Jurkat, Clone E6-1 (cell line): ENCODE results near the gene RAPGEF4.

ENCODE experiments used
- DNase-seq: peaks from one replicate; pipeline ENCODE4 v3.0.0-alpha.2; 2011; ENCODE audit warnings: low read depth, low spot score
- H3K4me3 ChIP-seq: 2 replicates; pipeline ENCODE4 v1.5.1; 2011; ENCODE audit warnings: mild to moderate bottlenecking, low read length, control low read depth, moderate library complexity

The RAPGEF4 gene

DNA sequence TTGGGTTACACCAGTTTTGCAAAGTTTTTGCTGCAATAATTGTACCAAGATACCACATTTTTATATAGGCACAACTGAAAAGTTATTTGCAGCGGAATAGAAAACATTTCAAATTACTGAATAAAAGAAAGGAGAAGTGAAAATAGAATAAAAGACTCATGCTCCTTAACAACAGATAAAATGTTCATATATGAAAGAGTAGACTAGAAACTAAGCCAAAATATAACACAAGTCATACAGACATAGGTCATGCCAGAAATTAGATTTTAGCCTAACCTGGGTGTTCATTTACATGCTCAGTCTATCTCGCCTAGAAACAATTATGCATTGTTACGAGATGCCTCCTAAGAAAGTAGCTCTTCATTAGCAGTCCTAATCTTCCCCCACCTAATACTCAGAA lies 323.6 kb downstream of the RAPGEF4 start:
- H3K4me3 ChIP-seq, result no peak overlapping the region
- no peak for DNase-seq

DNA sequence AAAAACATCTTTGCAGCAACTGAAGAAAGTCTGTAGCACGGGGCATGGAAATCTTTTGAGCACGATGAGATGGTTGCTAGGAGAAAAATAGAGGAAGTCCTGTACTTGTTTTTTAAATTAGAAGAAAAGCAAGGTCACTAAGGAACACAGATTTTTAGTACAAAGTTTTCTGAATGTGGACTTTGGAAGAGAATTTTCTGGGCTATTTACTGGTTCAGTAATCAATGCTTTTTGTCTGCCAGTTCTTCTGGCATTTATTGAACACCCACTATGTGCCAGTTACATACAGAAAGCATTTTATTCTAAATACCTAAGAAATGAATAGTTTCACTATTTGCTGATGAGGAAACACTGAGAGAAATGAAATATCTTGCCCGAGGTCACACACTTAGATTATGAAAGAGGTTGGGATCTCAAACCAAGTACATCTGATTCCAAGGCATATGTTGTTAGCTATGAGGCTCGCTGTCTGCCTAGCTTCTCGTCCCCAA lies 324.4 kb downstream of the RAPGEF4 start:
- no peak overlapping the region for H3K4me3 ChIP-seq
- no peak for DNase-seq

DNA sequence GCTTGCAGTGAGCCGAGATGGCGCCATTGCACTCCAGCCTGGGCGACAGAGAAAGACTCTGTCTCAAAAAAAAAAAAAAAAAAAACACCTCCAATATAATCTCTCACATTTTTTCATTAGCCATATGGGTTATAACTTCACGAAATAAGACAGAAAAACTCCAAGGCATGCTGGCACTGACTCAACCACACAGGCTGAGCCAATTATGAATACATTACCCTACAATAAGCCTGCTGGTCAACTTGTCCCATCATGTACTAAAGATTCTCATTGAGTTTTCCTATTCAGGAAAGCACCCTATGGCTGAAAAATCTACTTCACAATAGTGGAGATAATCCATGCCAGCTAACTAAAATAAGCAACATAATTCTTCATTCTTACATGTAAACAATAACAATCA lies 327.2 kb downstream of the RAPGEF4 start:
- no peak for DNase-seq
- H3K4me3 ChIP-seq, result no peak overlapping the region

DNA sequence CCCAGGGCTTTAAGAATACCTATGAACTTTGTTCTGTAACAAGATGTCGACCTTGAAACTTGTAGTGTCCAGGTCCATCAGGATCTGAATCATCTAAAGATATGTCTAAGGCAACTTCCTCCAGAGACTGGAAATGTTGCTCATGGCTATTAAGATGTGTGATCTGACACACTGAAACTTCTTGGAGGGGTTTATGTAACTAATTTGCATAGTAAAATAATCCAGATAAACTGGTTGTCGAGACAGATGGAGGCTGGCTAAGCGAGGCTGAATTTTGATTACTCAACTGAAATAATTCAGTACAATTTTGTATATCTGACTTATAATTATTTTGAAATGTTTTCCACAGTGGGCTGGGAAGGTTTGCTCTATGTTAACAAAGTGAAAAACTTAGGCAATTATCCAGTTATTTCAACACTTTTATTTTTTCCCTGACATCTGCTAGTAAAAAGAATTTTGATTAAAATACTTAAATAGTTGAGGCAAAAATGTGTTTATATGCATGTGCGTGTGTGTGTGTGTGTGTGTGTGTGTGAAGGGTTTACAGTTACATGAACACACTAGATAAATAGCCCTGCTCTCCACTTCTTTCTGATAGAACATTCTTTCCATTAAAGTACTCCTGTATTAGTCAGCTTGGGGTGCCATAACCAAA lies 328.6 kb downstream of the RAPGEF4 start:
- no peak for DNase-seq
- no peak overlapping the region for H3K4me3 ChIP-seq

DNA sequence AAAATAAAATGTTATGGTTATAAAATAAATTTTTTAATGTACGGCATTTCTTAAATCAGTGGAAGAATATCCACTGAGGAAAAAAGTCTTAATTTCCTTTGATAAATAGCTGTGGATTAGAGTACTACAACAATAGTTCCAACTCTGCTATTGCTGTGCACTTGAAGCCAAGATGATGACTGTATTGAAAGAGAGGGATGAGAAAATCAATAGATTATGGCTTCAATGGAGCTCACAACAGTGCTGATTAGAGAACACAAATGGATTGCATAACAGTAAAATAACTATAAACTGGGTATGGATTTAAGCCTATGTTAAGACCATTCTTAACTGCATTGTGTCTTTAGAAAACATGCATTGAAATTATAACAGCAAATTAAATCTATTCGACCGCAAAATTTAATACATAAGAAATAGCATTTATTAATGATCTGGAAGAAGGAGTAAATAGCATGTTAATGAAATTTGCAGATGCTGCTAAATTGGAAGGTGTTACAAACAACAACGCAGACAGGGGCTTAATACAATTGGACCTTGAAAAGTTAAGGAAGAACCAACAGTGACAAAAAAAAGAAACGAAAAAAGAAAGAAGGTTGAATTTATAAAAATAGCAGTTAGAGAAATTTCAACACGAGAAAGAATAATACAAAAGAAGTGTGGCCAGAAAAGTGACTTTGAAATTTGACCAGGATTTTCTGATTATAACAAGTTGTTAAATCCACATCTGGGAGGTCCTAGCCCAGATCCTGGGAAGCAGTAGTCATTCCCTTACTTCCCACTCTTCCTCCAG lies 331.4 kb downstream of the RAPGEF4 start:
- H3K4me3 ChIP-seq, result no peak overlapping the region
- DNase-seq, result no peak

DNA sequence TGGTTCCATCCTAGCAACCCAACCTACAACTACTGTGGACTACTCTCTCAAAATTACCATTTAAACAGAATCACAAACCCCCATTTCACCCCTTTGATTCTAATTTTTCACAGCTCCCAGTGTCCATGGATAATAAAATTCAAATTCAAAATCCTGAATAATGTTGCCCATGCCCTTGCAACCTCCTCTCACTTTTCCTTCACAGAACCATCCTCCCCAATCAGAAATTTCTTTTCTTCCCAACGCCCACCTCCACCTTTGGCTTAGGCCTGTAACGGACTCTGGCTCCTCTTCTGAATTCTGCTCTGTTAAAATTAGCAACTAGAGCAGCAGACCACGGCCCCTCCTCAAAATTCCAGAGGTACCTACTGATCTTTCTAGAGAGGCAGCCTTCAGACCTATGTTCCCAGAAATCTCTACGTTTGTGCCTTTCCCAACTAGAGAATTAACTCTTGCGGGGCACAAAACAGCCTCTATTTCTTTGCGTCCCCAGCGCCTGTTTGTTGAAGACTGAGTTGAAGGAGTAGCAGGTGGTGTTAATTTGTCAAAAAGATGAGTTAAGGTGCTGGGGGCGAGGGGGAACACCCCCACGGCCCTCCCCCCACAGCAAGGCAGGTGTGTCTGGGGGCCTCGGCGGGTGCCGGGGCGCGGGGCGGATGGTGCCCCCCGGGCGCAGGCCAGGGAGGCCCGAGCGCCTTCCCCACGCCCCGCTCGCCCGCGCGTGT lies 339.6 kb downstream of the RAPGEF4 start:
- H3K4me3 ChIP-seq, result peak overlapping the region; percentile 76
- peak; percentile 10 for DNase-seq

DNA sequence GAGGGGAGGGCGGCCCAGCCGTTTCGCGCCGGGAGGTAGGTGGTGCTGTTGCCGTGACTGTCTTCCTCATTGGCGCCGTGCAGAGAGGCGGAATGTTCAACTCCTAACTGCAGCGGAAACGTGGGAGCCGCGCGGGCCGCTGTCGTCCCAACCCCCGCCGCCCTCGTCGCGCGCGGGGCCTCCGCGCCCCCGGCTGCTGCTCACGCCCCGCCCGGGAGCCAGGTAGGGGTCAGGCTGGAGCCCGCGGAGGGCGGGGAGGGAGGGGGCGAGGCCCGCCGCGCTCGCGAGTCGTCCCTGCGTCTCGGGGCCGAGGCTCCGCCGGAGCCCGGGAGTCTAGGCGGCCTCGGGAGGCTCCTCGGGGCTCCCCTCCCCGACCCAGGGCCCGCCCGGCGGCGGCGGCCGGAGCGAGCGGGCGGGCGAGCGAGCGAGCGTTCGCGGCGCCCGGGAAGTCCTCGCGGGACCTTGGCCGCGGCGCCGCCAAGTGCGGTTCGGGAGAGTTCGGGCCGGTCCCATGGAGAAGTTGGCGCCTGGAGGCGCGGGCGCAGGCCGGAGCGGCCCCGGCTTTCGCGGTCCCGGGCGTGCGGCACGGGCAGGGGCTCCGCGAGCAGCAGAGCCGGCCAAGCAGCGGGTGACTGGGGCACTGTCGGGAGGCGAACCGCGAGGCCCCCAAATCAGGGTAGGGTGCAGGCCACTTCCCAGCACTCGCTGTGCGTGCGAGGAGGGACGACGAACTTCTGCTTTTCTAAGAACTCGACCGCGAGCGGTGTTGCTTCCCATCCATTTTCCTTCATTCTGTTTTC lies 340.3 kb downstream of the RAPGEF4 start, which contains the start of gene MAP3K20:
Gene MAP3K20 (plus strand): TSS at position 66 of the 800 bp plus-strand sequence. CDS start 15,186 bp downstream, outside the sequence.
- peak within 1 kb of the TSS; percentile 76 for H3K4me3 ChIP-seq
- DNase-seq, result peak; percentile 55

DNA sequence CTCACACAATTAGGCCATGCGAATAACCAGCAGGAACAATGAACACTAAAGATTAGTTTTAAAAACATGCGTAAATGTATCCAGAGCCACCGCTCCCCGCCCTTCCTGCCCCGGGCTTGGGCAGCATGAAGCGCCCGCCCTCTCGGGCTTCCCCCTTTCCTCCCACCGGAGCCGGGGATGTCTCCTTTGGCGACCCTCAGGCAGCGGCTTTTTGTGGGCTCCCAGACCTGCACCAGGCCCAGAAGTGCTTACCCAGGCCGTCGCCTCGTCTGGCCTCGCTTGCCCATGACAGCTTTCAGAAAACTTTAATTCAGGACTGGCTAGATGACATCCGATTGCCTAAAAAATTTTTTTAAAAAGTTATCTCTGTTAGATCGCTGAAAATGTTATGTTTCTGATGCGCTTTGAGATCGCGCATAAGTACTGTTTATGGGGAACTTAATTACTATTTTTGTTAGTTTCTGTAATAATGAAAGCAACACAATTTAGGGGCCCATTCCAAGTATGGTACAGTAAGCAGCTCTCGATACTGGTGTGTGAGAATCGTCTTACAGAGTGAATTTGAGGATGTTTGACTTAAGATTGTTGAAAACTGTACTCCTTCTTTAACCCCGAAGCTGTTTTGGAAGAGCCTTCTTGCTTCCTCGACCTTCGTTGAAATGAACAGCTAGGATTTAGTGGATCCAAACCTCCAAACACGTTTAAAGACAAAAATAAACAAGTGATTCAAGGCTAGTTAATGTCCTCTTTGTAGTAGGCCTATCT lies 341.1 kb downstream of the RAPGEF4 start:
- H3K4me3 ChIP-seq, result peak overlapping the region; percentile 76
- DNase-seq, result no peak

DNA sequence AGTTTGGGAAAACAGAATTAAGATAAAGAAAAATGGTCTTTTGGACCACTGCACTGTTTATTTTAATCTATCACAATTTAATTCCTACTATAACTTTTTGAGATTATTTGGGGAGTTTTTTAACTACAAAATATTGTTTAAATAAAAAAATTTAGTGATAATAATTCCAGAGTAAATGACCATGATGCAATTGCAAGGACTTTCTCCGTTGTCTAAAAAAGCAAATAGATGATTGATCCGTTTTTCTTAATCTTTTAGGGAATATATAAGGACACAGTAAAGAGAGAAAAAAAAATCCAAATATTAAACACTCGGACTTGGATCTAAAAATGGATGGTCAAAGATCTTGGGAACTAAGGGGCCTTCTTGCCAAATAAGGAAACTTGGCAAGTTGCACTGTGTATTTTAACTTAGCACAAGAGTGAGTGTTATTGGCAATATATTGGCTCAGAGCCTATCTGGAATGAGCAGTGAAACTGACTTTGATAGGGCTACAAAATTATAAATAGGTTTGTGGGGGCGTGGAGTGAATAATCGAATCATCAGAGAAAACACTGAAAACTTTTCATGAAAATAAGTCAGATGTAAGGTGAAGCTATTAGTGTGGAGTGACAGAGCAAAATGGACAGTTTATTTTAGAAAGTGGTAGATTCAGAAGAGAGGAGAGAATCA lies 342.0 kb downstream of the RAPGEF4 start:
- DNase-seq, result no peak
- H3K4me3 ChIP-seq, result no peak overlapping the region

DNA sequence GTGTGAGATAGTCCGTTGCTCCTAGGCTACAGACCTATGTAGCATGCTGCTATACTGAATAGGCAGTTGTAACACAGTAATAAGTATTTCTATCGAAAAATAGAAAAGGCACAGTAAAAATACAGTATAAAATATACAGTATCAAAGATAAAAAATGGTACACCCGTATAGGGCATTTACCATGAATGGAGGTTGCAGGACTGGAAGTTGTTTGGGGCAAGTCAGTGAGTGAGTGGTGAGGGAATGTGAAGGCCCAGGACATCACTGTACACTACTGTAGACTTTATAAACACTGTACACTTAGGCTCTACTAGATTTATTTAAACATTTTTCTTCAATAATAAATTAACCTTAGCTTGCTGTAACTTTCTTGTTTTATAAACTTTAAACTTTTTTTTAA lies 343.5 kb downstream of the RAPGEF4 start:
- DNase-seq, result no peak
- no peak overlapping the region for H3K4me3 ChIP-seq

DNA sequence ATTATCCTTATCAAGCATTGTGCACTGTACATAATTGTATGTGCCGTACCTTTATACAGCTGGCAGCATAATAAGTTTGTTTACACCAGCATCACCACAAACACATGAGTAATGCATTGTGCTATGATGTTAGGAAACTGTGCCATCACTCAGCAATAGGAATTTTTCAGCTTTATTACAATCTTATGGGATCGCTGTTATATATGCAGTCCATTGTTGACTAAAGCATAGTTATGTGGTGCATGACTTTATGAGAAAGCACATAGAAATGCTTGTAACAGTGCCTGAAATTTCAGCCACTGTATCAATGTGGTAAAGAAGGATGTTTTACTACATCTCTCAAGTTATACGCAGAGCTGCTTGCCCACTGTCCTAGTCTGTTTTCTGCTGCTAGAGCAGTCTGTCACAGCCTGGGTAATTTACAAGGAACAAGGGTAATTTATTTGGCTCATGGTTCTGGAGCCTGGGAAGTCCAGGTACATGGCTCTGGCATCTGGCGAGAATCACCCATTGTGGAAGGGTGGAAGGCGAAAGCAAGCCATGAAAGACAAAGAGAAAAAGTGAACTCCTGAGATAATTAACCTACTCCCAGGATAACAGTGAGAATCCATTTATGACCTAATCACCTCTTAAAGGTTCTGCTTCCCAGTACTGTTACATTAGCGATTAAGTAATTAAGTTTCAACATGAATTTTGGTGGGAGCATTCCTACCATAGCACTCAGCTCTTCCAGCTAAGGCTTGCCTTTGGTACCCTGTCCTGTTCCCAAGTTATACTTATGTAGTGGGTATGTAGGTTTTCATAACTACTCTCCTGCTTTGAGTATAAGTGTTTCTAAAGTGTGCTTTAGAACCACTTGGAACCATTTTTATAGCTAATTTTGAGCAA lies 344.6 kb downstream of the RAPGEF4 start:
- H3K4me3 ChIP-seq, result no peak overlapping the region
- no peak for DNase-seq

DNA sequence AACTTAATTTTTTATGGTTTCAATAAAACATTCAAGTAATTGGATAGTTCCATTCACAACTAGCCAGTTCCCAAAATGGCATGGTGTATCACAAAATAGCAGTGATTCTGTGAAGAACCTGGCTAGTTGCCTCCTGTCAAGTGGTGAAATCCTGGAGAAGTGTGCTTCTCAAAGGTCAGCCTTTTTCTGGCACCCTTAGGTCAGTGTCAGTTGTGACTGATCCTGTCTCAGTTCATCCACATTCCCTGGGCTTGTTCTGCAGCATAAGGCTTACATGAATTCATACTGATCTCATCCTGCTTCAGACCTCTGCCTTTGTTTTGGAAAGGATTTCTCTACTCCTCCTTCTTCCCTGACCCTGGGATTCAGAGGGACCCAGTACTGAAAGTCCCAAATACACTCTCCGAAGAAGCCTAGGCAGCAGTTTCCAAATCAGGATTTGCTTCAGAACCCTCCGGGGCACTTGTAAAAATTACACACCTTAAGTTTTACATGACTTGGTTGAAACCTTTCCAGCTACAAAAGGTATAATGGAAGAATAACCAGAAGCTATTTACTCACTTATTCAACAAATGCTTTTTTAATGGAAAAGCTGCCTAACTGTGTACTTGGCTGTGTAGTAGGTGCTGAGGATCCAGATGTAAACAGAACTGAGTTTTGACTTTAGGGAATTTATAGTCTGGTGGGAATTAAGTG lies 351.0 kb downstream of the RAPGEF4 start:
- H3K4me3 ChIP-seq, result no peak overlapping the region
- no peak for DNase-seq

DNA sequence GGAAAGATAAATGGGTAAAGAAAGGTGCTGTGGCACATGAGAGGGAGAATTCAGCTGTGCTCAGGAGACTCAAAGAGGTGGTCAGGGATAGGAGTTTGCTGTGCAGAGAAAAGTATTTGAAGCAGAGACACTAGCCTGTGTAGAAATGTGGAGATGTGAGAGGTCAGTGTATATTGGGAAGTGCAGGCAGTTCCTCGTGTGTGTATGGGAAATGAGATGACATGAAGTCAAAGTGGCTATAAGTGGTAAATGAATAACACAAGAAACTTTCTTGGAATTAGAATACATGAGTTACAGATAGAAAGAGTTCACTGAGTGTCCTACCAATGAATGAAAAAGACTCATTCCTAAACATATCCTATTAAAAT lies 351.6 kb downstream of the RAPGEF4 start:
- no peak for DNase-seq
- no peak overlapping the region for H3K4me3 ChIP-seq

DNA sequence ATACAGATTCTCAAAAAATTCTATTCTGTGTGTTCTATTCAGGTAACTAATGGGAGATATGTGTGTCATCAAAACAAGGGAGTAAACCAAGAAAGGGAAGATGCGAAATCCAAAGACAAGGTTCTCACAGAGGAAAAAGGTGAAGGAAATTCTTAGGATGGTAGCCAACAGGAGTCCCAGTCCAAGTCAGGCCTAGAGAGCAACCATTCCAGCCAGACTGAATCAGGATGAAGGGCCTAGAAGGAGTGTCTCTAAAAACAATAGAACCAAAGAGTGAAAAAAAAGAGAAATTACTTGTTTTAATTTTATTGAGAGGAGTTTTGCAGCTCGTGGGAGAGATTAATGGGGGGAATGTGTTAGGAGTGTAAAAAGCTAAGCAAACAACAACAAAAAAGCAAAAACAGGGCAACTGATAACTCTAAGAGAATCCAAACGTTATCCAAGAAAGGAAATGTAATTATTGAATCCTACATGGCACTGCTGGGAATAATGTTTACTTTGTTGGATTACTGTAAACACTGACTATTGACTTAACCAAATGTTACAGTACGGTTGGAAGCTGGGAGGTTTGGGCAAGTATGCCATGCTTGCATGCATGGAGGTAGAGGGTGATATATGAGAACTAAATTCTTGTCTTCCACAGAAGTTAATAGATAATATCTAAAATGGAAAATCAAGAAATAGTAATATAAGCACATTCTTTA lies 352.3 kb downstream of the RAPGEF4 start:
- no peak overlapping the region for H3K4me3 ChIP-seq
- no peak for DNase-seq

DNA sequence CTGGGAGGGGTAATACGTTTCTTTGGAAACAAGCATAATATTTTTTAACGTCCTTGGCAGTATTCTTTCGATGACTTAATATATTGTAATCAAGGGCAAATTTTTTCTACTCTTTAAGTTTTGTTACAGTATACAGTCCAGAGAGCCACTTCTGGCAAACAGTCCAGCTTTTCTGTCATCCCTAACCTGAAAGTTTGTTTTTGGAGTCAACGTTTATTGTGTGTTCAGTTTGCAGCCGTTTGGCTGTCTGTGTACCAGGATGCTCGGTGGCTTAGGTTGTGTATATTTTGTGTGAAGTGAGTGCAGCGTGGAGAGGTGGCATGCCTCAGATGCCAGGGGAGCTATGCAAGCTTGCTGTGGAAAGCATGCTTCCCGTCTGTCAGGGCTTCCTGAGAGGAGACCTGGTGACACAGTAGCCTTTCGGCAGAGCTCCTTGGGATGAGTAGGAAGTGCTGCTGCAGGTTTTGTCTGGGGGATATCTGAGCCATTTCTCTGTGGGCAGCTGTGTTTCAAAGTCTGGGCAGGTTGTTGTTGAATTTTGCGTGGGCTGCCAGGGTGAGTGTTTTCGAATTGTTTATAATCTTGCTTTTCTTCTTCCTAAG lies 354.7 kb downstream of the RAPGEF4 start:
- no peak overlapping the region for H3K4me3 ChIP-seq
- no peak for DNase-seq
